Measurements from ENCODE around the gene PANK2.

Gene PANK2

DNA sequence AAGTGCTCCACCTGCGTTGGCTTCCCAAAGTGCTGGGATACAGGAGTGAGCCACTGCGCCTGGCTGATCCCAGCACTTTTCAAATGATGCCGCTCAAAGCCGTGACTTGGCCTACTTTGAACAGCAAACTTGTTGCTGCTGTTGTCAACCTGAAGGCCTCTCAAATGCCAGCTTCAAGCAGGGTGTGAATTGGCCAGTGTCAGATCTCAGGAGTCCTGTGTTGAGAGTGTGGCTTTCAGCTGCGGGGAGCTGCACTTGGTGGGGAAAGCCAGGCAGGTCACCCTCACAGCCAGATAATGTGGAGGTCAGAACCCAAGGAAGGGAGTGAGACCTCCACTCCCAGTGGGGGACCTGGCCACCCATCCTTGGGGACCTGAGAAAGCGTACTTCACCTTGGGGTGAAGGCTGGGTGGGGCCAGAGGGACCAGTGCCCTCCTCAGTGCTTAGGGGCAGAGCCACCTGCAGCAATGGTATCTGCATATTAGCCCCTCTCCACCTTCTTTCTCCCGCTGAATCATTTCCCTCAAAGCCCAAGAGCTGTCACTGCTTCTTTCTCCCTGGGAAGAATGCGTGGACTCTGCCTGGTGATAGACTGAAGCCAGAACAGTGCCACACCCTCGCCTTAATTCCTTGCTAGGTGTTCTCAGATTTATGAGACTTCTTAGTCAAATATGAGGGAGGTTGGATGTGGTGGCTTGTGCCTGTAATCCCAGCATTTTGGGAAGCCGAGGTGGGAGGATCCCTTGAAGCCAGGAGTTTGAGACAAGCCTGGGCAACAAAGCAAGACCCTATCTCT is 19.1 kb upstream of the PANK2 start:
- no peak overlapping the region for H3K4me3 ChIP-seq (ENCODE audit: low read length)
- TF ChIP-seq, protein P1, sequence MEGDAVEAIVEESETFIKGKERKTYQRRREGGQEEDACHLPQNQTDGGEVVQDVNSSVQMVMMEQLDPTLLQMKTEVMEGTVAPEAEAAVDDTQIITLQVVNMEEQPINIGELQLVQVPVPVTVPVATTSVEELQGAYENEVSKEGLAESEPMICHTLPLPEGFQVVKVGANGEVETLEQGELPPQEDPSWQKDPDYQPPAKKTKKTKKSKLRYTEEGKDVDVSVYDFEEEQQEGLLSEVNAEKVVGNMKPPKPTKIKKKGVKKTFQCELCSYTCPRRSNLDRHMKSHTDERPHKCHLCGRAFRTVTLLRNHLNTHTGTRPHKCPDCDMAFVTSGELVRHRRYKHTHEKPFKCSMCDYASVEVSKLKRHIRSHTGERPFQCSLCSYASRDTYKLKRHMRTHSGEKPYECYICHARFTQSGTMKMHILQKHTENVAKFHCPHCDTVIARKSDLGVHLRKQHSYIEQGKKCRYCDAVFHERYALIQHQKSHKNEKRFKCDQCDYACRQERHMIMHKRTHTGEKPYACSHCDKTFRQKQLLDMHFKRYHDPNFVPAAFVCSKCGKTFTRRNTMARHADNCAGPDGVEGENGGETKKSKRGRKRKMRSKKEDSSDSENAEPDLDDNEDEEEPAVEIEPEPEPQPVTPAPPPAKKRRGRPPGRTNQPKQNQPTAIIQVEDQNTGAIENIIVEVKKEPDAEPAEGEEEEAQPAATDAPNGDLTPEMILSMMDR (IDR thresholded peaks at IDR 0.05; ENCODE audit: insufficient read depth, low read depth, low read length, missing control alignments), result no peak
- DNase-seq (ENCODE audit: low read depth), result no peak

DNA sequence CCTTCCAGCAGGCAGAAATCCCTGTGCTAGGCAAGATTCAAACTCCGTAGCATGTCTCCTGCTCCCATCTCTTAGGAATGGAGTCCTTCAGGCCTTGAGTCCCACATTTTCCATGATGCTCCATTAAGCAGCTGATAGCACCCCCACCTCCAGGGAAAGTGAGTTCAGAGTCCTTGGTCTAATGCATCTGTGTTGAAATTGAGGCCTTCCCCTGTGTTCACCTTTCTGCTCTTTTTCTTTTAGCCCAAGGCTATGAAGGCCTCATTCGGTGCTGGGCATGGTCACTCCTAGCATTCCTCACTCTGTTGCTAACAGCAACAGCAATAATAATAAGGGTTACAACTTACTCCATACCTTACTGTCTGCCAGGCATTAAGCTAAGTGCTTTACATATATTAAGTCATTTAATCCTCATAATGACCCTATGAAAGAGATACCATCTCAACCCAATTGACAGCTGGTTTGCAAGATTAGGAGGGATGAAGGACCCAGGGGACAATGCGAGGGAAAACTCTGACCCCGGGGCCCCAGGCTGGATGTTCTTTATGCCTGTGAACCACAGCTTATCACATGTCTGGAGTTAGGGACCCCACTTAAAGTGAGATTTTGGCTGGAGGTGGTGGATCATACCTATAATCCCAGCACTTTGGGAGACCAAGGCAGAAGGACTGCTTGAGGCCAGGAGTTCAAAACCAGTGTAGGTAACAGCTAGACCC is 17.5 kb upstream of the PANK2 start:
- DNase-seq (ENCODE audit: low read depth), result peak; percentile 29
- no peak overlapping the region for H3K4me3 ChIP-seq (ENCODE audit: low read length)
- TF ChIP-seq, protein P1 (IDR thresholded peaks at IDR 0.05; ENCODE audit: insufficient read depth, low read depth, low read length, missing control alignments), result no peak

DNA sequence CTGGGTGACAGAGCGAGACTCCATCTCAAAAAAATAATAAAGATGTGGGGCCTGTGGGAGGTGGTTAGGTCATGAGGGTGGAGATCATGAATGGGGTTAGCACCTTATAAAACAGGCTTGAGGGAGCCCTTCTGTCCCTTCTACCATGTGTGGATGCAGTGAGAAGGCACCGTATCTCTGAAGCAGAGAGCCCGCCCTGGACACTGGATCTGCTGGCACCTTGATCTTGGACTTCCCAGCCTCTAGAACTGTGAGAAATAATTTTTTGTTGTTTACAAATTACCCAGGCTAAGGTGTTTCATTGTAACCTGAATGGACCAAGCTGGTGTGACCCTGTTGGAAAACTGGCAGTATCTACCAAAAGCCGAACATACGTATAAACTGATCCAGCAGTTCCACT is 15.7 kb upstream of the PANK2 start:
- TF ChIP-seq, protein P1 (IDR thresholded peaks at IDR 0.05; ENCODE audit: insufficient read depth, low read depth, low read length, missing control alignments), result no peak
- DNase-seq (ENCODE audit: low read depth), result no peak
- no peak overlapping the region for H3K4me3 ChIP-seq (ENCODE audit: low read length)

DNA sequence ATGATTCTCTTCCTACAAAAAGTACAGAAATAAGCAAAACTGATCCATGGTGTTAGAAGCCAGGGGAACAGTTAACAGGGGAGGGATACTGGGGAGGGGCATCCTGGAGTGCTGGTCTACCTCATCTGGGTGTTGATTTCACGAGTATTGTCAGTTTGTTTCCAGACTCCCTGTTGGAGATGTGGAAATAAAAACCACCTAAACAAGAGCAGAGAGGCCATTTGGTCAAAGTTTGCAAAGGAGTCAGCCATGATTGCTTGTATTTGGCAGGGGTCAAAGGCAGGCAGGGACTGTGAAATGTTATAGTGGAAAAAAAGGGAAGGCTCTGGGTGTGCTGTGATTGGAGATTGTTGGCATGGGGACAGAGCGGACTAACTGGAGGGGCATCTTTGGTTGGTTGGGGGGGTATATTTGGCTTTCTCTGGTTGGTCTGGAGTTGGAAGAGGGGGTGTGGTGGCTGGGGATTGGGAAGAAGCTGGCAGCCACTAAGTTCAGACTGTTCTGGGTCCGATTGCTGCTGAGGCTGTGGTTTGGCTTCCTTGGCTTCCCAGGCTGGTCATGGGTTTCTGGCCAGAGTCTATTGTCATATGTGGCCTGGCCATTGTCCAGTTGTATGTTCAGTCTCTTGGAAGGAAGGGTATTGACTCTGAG is 14.9 kb upstream of the PANK2 start:
- DNase-seq (ENCODE audit: low read depth), result no peak
- TF ChIP-seq, protein P1 (IDR thresholded peaks at IDR 0.05; ENCODE audit: insufficient read depth, low read depth, low read length, missing control alignments), result no peak
- H3K4me3 ChIP-seq (ENCODE audit: low read length), result no peak overlapping the region

DNA sequence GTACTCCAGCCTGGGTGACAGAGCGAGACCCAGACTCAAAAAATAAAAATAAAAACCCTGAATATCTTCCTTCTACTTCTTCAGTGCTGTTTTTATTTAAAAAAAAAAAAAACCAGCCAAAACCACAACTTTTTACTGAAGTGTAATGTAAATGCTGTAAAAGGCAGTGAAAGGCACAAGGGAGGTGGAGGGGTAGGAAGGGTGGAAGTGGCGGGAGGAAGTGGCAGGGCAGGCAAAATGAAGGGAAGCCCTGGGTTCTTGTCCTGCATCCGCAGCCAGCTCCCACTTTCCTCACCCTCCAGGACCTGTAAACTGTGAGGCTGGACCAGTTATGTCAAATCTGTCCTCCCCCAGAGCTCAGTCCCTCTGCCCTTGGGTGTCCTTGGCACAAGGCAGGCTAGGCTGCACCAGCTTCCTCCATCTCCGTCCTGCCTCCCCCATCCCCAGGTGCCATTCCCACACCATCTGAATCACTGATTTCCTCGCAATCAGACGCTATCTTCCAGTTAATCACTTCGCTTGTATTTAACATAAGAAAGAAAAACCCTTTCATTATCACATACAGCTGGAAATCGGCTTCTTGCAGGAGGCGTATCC is 13.7 kb upstream of the PANK2 start:
- DNase-seq (ENCODE audit: low read depth), result no peak
- H3K4me3 ChIP-seq (ENCODE audit: low read length), result no peak overlapping the region
- TF ChIP-seq, protein P1 (IDR thresholded peaks at IDR 0.05; ENCODE audit: insufficient read depth, low read depth, low read length, missing control alignments), result no peak

DNA sequence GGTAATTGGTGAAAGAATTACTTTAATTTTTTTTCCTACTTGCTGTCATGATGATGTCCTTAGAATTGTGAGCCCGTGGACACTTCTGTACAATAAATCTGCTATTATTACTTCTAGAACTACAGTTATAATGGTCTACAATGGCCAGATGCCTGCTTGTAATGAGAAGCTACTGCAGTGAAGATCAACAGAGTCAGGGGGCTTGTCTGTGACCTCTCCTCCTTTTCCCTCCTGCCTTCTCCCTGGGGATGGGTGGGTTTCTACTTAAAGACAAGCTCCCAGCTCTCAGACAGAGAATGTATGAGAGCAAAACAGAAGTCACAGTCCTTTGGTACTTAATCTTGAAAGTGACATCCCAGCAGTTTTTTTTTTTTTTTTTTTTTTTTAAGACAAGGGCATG is 13.2 kb upstream of the PANK2 start:
- TF ChIP-seq, protein P1 (IDR thresholded peaks at IDR 0.05; ENCODE audit: insufficient read depth, low read depth, low read length, missing control alignments), result no peak
- no peak overlapping the region for H3K4me3 ChIP-seq (ENCODE audit: low read length)
- DNase-seq (ENCODE audit: low read depth), result no peak

Data from epithelial cell of esophagus (primary cell).